GM19467 (cell line): Measurements from ENCODE around the gene CFAP92.

Experiments
- ATAC-seq: cut with Tn5 transposase; IDR thresholded peaks from one replicate; pipeline ENCODE4 v1.9.1; 2021; ENCODE audit warnings: mild to moderate bottlenecking, moderate library complexity; ENCODE audit not compliant: unreplicated experiment

CFAP92 gene

DNA sequence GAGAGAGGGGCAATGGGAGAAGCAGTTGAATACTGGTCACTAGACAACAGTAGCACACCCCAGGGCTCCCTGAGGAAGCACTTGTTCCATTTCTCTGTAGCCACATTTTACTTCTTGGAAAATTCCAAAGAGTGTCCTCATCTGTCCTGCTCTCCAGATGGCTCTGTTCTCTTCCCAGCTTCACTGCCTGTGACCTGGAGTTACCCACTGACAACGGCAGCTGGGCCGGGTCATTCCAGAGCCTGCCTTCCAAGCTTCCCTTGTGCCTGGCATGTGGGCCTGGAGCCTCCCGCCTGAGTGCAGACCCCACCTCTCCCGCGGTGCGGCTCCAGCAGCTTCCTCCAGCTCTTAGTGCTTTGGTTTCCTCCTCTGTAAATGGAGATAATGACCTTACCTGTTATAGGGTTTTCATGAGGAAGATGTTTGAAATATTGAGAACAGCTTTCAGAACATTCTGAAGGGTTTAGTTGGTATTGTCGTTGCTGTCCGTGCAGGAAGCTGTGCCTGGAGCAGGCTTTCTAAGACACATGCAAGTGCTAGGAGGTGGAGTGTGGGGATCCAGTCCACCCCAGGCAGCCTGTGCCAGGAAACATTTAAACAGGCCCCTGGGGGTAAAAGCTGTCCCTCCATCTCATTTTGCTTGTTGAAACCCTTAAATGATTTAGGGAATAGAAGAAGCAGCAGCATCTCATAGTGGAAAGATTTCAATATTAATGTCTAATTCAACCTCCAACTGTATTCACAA, 32.0 kb upstream of the CFAP92 start:
- ATAC-seq: no peak

DNA sequence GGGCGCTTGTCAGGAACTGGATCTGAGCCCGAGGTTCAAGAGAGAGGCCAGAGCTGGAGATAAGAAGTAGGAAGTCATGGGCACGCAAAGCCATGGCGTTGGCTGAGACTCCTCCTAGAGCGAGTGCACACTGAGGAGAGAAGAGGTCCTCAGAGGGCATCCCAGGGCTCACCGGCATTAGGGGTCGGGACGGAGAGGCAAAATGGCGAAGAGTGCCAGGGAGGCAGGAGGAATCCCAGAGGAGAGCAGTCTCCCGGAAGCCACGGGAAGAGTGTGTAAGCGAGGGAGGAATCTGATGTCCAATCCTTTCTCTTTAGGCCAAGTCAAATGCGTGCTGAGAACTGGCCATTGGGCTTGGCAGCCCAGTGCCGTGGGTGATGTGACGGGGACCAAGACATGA, 31.2 kb upstream of the CFAP92 start:
- ATAC-seq: no peak

DNA sequence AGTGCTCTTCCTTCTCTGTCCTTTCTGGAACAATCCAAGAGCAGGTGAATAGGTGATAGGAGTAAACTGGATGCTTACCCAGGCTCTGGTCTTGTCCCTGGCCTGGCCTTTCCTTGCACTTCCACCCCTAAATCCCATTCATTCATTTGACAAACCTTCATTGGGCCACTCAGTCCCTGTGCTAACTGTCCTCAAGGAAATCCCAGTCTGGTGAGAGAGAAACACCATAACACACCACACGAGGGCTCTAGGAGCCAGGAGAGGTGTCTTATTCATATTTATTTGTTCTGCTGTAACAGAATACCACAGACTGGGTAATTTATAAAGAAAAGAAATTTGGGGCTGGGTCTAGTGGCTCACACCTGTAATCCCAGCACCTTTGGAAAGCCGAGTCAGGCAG, 30.0 kb upstream of the CFAP92 start:
- ATAC-seq: no peak

DNA sequence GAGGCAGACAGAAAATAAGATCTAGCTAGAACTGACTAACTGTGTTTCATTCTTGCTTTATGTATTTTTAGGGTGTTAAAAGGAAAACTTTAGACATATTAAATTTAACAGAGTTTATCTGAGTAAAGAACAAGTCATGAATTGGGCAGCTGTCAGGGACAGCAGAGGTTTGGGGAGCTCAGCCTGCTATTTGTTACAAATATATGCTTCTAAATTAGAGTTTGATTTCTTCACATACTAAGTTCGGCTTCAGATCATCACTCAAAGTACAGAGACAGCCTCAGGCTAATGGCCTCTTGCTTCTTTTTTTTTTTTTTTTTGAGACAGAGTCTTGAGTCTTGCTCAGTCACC, 29.1 kb upstream of the CFAP92 start:
- no peak for ATAC-seq

DNA sequence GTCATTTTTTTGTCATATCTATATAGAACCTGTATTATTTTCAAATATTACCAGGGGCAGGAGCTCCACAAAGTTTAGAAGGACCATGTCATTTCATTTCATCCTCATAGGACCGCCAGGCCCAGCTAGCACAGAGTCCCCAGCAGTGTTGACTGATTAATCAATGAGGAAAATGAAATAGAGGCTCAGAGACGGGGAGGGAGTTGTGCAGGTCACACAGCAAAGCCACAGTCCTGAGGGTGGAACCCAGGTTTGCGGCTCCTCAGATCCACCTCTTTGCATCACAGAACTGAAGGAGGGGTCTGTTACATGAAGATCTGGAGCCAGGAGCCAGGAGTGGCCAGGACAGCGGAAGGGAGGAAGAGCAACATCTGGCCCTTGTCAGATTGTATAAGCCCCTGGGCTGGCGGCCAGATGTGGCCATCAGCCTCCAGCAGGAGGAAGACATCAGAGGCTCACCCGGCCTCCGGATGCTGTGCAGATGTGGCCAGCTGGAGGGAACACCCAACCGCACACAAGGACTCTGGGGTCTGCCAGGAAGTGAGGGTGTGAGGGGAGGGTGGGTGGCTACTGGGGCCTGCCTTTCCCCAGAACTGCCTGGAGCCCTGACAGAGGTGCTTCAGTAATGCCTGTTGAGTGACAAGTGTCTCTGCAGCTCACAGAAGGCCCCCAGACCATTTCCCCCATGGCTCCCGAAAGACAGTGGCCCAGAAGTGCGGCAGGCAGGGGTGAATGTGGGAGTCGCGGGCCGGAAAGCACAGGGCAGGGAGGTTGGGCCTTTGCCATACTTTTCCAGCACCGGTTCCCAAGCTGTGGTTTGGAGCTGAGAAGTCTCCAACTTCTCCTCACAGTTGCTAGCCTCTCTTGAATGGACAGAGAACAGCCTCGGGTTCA, 28.5 kb upstream of the CFAP92 start:
- no peak for ATAC-seq

DNA sequence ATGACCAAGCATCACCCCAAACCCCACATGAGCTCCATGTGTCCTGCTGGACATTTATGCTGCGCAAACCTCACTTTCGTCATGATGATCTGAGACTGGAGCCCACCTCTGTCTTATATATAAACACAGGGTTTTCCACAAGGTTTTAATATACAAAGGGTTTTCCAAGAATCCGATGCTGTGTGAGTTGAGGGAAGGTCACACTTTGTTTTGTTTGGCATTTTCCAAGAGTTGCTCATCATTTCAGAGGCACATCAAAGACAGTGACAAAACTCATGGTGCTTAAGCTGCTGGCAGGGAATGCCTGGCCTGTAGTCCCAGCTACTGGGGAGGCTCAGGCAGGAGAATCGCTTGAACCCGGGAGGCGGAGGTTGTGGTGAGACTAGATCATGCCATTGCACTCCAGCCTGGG, 27.3 kb upstream of the CFAP92 start:
- no peak for ATAC-seq

DNA sequence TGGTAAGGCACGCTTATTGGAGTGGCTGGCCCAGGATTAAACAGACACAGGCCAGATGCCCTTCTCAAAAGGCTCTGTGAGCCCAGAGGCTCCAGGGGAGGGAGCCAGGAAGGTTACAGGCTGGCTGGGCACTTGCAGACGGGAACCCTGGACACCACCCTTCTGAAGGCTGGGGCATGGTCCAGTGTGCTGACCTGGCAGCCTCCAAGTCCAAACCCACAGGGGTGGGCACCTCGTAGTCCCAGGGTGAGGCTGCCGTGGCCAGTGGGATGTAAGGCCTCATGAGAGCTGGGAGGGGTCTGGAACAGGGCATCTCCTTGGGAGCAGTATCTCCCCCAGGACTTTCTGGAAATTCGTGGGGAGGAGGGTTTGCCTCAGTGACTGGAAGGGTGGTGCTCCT, 26.8 kb upstream of the CFAP92 start:
- no peak for ATAC-seq

DNA sequence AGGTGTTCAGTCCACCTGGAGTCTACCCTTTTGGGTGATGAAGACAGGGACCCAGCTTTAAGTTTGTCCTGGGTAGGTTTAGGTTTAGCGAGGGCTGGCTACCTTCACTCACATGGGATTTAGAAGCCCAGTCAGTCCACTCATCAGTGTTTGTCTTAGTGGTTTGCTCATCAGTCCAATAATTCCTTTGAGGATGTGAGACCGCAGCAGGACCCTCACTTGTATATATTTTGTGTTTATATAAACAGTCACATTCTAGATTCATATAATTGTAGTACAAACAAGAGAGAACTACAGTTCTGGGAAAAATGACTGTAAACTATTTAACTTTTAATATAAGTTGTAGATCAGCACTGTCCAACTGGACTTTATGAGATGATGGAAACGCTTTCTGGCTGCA, 25.4 kb upstream of the CFAP92 start:
- no peak for ATAC-seq

DNA sequence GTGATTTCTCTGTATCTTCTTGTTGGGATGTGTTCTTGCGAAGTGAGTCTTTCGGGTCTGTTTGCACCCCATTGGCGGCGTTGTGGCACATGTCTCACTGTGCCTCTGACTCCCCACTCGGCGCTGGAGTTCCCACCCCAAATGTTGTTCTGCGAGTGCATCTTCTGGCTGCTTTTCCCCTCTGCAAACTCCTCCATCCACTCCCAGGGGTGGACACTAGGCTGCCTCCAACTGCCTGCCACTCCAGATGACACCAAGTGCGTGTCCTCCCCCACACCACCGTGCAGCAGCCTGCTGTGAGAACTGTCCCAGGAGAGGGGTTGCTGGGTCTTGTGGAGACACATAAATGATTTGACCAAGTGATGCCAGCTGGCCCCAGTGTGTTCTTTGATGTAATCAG, 24.9 kb upstream of the CFAP92 start:
- ATAC-seq: no peak

DNA sequence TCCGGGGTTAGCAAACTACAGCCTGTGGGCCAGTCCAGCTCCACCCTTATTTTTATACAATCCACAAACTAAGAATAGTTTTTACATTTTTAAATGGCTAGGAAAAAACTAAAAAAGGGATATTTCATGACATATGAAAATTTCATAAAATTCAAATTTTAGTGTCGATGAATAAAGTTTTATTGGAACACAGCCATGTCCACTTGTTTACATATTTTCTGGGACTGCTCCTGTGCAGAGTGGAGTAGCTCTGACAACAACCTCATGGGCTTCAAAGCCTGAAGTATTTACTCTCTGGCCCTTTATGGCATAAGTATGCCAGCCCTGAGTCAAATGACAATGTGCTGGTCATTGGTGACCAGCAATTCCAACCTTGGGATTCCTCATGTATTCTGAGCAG, 24.4 kb upstream of the CFAP92 start:
- no peak for ATAC-seq

DNA sequence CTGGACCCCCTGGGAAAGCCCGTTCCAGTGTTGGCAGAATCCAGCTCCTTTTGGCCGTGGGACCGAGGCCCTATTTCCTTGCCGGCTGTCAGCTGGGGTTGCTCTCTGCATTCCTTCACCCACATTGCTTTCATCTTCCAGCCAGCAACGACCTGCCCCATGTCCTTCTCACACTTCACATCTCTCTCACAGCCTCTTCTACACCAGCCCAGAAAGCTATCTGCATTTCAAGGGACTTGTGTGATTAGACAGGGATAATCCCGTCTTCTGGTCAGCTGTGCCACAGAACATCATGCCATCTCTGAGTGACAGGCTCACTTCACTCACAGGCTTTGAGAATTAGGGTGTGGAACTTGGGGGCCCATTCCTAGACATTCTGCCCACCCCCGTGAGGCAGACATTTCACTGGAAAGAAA, 23.6 kb upstream of the CFAP92 start:
- ATAC-seq: no peak

DNA sequence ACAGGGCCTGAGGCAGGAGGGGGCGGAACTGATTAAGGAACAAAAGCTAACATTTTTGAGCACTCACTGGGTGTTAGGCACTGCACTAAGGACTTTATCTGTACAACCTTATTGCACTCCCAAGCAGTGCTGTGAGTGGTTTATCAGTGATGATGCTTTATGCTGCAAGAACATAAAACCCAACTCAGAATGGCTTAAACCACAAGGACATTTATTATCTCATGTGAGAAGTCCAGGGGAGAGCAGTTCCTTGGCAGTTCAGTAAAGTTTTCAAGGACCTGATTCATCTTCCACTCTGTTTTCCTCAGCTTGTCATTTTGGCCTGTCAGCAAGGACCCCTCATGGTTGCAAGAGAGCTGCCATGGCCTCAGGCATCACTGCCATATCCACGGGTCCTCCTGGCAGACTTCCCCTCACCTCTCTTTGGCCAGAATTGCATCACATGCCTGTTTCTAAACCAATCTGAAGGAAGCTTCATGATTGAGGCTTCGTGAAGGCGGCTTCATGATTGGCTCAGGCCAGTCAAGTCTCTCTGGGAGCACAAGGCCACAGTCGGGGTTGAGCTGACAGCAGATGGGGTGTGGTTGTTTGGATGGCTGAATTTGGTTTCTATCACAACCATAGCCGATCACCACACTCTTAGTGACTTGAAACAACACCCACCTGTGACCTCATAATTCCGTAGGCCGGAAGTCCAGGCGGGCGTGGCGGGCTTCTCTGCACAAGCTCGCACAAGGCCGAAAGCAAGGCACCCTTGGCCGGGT, 23.0 kb upstream of the CFAP92 start:
- no peak for ATAC-seq

DNA sequence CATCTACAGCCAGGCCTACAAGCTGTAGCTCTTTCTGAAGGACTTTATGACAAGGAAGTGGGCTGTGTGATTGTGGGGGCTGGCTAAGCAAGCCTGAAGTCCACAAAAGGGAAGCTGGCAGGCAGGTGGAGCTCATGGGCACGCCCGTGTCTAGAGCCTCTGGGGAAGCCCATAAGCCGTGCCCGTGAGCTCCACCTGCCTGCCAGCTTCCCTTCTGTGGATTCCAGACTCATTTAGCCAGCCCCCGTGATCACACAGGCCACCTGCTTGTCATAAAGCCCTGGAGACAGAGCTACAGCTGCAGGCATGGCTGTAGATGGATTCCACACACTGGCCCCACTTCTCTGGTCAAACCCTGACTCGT, 22.5 kb upstream of the CFAP92 start:
- ATAC-seq: no peak

DNA sequence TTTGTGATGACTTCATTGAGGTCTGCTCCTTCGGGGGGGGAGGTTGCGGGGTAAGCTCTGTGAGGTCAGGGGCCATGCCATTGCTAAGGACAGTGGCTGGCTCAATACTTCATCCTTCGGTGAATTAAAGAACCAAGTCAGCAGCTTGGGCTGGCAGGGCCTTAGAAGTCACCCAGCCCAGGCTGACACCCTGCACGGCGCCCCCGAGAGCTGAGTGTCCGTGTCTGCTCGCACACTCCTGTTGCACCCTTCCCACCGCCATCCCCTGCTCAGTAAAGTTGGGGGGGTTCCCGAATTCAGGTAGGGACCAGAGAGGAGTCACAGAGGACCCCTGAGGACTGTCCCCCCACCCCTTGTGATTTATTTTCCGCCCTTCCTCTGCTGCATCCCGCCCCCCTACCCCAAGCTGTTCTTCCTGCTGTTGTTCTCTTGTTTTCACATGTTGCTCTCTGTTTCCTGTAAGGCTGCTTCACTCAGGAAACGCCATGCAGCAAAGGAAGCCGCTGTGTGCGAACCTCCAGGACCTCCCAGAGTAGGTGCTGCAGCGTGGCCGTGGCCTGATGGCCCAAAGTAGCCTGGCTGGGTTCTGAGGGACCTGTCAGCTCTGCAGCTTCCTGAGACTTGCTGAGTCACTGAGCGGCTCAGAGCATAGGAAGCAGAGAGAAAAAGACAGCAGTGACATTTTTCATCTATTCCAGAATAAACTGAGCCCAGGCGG, 21.7 kb upstream of the CFAP92 start:
- no peak for ATAC-seq

DNA sequence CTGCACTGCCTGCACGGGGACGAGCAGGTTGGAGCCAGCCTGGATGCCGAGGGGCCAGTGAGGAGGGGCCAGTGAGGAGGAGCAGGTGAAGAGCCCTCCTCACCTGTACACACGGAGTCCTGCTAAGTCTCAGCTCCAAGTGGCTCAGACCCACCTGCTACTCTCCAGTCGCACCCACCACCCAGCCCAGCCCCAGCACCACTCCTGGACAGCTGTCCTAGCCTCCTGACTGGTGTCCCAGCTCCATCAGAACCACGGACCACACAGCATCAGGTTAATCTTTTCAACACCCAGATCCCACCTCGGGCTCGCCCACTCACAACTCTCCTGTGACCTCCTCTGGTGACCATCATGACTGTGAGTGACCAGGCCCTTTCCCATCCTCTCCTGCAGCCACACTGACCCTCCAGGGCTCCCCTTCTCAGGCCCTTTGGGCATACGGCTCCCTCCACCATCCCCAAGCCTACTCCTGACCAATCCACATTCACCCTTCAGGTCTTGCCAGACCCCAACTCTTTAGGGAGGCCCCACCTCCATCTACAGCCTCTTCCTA, 21.0 kb upstream of the CFAP92 start:
- no peak for ATAC-seq

DNA sequence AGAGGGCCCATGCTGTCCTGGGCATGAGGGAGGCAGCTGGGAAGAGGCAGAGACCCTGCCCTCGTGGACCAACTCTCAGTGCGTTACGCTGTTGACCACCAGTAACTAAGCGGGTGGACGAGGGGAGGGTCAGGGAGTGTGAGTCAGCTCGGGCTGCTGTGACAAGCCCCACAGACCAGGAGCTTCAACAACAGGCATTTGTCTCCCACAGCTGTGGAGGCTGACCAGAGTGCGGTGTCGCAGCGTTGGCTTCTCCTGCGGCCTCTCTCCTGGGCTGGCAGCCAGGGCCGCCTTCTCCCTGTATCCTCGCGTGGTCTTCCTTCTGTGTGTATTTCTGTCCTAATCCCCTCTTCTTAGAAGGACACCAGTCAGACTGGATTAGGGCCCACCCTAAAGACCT, 20.3 kb upstream of the CFAP92 start:
- ATAC-seq: no peak

DNA sequence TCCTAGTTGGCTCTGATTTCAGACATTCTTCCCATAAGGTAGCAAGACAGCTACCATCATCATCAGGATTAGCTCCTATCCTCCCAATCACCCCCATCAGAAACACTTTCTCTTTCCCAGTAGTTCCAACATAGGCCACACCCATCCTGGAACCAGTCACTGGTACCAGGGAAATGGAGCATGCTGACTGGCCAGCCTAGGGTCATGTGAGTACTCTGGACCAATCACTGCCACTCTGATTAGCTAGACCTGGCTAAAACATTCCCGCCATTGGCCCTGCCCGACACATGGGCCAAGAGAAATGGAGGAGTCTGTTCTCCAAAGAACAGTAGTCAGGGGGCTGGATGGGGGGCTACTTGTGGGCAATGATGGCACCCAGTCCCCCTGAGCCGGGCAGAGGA, 19.6 kb upstream of the CFAP92 start:
- ATAC-seq: no peak

DNA sequence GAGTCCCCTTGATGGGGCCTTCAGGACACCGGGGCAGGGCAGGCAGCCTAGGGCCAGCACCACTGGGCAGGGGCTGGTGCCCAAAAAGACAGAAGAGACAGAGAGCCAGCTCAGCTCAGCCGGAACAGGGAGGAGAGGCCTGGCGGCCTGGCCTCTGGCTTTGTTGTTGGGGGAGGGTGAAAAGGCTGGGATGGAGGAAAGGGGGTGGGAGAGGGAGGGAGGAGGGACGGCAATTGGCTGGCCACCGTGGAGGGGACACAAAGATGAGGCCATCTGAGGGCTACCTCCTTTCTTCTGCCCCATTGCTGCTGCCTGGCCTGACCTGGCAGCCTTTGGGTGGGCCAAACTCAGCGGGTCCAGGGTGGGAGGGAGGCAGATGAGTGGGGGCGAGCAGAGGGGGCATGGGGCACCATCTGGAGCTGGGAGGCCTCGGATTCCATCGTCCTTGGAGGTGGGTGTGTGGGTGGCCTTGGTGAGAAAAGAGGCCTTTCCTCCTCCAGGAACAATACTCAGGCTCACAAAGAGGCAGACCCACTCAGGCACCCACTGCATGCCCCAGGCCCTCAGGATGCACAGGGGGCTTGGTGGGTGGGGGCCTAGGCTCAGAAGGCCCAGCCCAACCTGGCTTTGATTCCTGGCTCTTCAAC, 16.6 kb upstream of the CFAP92 start:
- no peak for ATAC-seq

DNA sequence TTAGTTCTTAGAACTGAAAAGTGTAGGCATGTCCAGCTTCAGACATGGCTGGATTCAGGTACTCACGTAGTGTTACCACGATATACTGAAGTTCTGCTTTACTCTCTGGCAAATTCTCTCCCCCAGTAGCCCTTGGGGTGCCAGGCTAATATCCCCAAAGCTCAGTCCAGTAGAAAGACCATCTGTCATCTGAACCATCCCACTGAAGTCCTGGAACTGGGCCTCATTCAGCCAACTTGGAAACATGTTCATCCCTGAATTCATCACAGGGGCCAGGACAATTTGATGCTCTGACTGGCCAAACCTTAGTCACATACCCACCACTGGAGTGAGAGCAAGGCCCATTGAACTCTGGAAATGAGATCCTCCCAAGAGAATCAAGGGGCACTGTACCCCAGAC, 15.4 kb upstream of the CFAP92 start:
- ATAC-seq: no peak

DNA sequence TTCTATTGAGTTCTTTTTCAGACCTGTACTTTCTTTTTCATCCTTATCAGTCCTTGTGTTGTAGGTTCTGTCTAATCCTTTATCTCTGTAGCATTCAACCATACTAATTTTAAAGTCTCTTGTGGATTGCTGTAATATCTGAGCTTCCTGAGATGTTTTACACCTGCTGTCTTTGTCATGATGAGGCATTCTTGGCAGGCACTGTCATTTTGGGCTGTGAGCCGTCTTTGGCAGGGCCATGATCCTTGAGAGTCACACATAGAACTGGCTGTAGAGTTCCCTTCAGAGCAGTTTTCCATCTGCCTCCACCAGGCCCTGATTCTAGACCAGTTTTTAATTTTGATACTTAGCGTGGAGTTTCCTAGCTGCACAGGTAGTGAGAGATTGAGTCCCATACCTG, 13.9 kb upstream of the CFAP92 start:
- ATAC-seq: no peak
